Fibroblast of pulmonary artery (primary cell): ENCODE measurements around the gene DPY30.

Experiments
- DNase-seq: peaks from one replicate; pipeline ENCODE4 v3.0.0-alpha.2; 2010; ENCODE audit warnings: low read depth
- H3K4me3 ChIP-seq: replicated peaks from 2 replicates; pipeline ENCODE4 v1.5.1; 2011; ENCODE audit warnings: low read depth, mild to moderate bottlenecking, control low read depth, low read length, moderate library complexity
- TF ChIP-seq, protein P1 (sequence below): IDR thresholded peaks from 2 replicates; pipeline ENCODE4 v1.5.1; 2011; ENCODE audit warnings: mild to moderate bottlenecking, control low read depth, low read length, inconsistent platforms; ENCODE audit errors: missing control alignments

Gene DPY30

DNA sequence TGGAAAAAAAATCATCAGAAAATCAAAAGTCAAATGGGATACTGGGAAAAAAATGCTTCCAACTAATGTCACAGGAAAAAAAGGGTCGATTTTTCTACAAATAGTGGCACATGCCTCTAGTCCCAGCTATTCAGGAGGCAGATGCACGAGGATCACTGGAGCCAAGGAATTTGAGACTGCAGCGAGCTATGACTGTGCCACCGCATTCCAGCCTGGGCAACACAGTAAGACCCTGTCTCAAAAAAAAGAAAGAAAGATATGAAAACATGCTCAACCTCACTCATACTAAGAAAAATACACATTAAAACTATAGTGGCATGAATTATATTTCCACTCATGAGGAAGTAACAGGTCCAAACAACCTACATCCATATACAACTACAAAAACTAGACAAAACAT lies 46.7 kb downstream of the DPY30 start:
- no peak overlapping the region for H3K4me3 ChIP-seq
- DNase-seq: no peak
- TF ChIP-seq, protein P1, sequence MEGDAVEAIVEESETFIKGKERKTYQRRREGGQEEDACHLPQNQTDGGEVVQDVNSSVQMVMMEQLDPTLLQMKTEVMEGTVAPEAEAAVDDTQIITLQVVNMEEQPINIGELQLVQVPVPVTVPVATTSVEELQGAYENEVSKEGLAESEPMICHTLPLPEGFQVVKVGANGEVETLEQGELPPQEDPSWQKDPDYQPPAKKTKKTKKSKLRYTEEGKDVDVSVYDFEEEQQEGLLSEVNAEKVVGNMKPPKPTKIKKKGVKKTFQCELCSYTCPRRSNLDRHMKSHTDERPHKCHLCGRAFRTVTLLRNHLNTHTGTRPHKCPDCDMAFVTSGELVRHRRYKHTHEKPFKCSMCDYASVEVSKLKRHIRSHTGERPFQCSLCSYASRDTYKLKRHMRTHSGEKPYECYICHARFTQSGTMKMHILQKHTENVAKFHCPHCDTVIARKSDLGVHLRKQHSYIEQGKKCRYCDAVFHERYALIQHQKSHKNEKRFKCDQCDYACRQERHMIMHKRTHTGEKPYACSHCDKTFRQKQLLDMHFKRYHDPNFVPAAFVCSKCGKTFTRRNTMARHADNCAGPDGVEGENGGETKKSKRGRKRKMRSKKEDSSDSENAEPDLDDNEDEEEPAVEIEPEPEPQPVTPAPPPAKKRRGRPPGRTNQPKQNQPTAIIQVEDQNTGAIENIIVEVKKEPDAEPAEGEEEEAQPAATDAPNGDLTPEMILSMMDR: no peak

DNA sequence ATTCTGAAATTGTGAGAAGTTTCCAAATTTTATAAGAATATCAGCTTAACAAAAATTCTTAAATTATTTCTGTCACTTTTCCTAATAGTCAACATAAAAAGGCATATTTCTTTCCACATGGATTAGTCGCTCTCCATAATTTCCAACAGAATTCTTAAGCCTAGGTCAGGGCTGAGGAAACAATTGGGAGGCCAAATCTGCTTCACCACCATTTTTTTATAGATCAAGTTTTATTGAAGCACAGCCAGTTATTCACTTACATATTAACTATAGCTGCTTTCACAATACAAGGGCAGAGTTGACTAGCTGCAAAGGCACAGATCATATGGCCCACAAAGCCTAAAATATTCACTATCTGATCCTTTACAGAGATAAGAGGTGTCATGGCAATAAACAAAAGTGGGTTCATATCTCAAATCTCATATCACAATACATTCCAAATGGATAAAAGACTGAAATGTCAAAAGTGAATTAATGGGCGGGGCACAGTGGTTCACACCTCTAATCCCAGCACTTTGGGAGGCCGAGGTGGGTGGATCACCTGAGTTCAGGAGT lies 47.5 kb downstream of the DPY30 start:
- TF ChIP-seq, protein P1: no peak
- no peak overlapping the region for H3K4me3 ChIP-seq
- DNase-seq: no peak

DNA sequence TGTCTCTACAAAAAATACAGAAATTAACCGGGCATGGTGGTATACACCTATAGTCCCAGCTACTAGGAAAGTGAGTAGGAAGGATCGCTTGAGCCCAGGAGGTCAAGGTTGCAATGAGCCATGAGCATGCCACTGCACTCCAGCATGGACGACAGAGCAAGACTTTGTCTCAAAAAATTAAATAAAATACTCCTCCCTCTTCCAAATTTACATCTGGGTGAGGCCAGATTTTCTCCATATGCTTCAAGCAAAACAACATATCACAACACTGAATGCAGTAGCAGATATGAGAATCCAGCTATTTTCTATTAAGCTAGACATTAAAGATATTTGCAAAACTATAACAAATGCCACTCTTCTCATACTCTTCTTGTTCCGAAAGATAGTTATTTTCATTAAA lies 49.7 kb downstream of the DPY30 start:
- TF ChIP-seq, protein P1: no peak
- H3K4me3 ChIP-seq: no peak overlapping the region
- no peak for DNase-seq

DNA sequence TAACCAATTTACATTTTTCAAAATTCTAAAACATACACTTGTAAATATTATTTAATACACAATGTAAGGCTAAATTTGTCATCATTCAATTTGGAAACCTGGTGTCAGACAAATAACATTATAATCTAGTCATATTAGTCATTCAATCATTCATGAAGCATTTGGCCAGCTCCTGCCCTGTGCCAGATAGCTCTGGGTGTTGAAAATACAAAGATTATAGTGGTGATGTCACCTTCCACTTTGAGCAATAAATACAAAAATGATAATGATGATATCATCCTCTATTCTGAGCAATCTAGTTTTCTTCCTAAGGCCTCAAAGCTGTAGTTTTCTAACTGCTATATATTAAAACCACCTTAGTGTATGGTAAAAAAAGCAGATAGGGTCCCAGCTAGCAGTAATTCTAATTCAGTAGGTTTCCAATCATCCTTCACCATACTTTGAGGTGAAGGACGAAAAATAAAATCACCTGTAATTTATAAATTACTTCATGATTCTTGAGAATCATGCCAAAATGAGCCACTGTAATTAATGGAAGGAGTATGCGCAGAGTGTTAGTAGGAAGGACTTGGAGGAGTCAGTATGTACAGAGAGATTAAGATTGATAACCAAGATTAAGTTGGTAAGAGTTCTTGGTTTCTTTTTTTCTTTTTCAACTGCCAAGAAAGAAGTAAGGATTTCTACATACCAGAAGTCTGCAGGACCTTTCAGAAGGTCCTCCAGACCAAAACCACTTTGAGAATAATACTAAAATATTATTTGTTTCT lies 52.0 kb downstream of the DPY30 start:
- TF ChIP-seq, protein P1: no peak
- peak; percentile 69 for DNase-seq
- no peak overlapping the region for H3K4me3 ChIP-seq

DNA sequence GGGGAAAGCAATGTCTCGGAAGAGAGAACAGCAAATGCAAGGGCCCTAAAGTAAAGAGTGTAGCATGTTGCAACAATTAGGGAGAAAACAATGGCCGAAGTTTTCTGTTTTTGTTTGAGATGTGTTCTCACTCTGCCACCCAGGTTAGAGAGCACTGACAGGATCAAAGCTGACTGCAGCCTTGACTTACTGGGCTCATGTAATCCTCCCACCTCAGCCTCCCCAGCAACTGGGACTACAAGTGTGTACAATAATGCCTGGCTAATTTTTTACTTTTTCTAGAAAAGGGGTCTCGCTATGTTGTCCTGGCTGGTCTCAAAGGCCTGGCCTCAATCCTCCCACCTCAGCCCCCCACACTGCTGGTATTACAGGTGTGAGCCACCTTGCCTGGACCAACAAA lies 52.7 kb downstream of the DPY30 start:
- TF ChIP-seq, protein P1: no peak
- DNase-seq: no peak
- H3K4me3 ChIP-seq: no peak overlapping the region

DNA sequence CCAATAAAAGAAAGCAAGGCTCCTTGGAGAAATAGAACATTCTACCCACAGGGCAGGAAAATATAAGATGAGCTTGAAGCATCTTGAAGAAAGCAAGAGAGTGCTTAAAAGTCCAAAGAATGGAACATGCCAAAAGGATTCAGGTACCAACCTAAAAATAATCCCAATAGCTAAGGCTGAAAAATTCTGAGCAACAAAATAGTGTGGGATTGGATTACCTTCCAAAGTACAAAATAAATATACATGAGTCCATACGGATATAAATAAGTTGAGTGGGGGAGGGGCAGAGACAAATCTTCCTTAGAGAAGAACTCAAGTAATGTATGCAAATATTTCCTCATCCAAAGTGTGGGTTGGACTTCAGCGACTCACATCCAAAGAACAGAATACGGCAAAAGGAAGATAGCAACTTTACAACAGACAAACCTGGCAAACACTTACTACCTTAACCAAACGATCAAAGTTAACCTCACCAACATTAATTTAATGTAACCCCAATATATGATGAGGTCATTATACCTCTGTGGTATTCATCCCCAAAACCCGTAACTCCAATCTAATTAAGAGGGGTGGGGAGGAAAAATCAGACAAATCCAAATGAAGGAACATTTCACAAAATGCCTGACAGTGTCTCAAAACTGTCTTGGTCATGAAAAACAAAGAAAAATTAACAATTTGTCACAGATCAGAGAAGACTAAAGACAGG lies 55.7 kb downstream of the DPY30 start:
- DNase-seq: no peak
- TF ChIP-seq, protein P1: no peak
- no peak overlapping the region for H3K4me3 ChIP-seq
